GM12891 (cell line): ENCODE results near the gene ZDHHC8.

Experiments used
- DNase-seq: peaks from one replicate; pipeline ENCODE4 v3.0.0; 2011; ENCODE audit warnings: low spot score; ENCODE audit not compliant: insufficient read length
- FAIRE-seq: peaks from 2 replicates; lab custom pipeline; 2011; peaks lifted over from hg19 to GRCh38; lab: Jason Lieb, UNC
- PAX5 ChIP-seq: IDR thresholded peaks from 2 replicates; pipeline ENCODE4 v1.6.1; 2011; ENCODE audit warnings: low read length, moderate library complexity, mild to moderate bottlenecking; ENCODE audit not compliant: insufficient read depth, severe bottlenecking
- POLR2A ChIP-seq: IDR thresholded peaks from 2 replicates; pipeline ENCODE4 v1.6.1; 2011; ENCODE audit warnings: low read depth, low read length, control low read depth
- POLR2AphosphoS5 ChIP-seq: IDR thresholded peaks from 2 replicates; pipeline ENCODE4 v1.6.1; 2011; ENCODE audit warnings: low read depth, low read length, control low read depth
- POU2F2 ChIP-seq: IDR thresholded peaks from 2 replicates; pipeline ENCODE4 v1.6.1; 2011; ENCODE audit warnings: low read depth, mild to moderate bottlenecking, control low read depth, low read length, moderate library complexity
- SPI1 ChIP-seq: IDR thresholded peaks from 2 replicates; pipeline ENCODE4 v1.6.1; 2011; ENCODE audit warnings: low read depth, low read length, control low read depth
- TAF1 ChIP-seq: IDR thresholded peaks from 2 replicates; pipeline ENCODE4 v1.6.1; 2011; ENCODE audit warnings: low read depth, low read length, control low read depth

The ZDHHC8 gene

DNA sequence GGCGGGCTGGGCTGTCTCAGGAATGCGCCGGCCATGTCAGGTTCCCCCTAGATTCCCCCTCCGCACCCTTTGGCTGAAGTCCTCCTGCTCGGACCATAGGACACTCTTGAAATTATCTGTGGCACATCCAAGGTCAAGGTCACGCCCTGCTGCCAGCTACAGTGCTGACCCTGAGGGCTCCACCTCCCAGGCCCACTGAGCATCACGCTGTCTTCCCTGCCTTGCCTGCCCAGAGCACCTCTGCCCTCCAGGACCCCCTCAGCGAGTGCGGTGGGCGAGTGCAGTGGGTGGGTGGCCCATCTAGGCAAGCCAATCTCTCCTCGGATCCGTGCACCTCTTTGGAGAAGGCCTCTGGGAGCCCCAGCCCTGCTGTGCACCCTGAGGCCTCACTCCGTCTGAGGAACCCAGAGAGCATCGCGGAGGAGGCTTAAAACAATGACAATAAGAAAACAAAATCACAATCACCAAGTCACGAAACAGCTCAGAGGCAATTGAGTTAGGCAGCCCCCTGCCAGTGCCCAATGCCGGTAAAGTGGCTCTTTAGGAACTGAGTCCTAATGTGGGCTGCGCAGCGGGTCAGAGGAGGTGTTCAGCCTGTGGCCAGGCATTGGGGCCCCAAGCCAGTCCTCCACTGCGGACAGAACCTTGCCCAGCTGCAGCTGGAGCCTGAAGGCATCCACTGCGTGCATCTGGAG, 45.8 kb downstream of the ZDHHC8 start:
- no peak for TF ChIP-seq POU2F2
- TF ChIP-seq POLR2AphosphoS5, result no peak
- no peak for TF ChIP-seq POLR2A
- no peak for TF ChIP-seq PAX5
- TF ChIP-seq TAF1, result no peak
- TF ChIP-seq SPI1, result no peak
- FAIRE-seq, result no peak
- DNase-seq, result no peak

DNA sequence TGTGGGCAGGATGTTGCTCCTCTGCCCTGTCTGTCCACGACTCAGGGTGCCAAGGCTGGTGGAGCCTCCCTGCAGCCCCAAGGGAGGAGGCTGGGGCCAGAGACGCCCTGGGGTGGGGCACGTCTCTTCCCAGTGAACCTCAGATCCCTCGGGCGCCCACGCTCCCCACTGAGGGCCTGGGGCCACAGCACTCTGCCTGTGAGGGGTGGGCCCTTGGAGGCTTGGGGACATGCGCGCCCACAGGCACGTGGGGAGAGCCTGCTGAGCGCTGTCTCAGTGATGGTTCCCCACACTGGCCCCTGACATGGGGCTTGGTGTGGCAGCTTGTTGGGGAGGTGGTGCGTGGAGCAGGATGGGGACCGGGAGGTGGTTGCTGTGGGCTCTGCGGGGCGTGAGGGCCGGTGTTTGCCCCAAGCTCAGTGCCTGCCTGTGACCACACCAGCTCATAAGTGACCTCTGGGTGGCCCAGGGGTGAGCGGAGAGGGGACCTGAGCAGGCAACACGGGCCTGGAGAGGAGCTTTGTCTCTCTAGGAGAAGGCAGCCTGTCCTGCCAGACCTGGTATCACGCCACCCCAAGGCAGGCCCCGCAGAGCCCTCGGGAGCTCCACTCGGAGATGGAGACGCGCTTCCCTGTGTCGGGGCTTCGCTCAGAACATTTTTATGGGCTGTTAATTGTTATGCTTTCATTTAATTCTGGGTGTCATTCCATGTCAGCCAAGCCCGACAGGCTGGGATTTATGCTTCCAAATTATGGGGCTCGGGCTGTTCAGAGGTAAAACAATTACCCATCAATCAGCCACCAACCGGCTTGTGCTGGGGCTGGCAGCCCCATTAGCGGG, 46.7 kb downstream of the ZDHHC8 start:
- no peak for TF ChIP-seq SPI1
- TF ChIP-seq POLR2AphosphoS5, result no peak
- no peak for TF ChIP-seq POLR2A
- TF ChIP-seq PAX5, result no peak
- no peak for TF ChIP-seq TAF1
- TF ChIP-seq POU2F2, result no peak
- FAIRE-seq, result no peak

DNA sequence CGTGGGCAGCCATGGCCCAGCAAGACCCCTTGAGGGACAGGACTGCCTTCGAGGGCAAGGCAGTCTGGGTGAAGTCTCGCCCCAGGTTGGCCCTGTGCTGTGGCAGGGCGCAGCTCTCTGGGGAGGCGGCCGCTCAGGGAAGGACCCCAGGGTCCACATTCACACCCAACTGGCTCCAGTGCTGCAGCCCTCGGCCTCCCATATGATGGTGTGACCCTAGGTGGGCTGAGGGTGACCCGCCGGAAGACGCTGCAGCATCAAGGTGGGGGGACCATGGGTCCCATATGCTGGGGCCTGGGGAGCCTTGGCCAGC, 47.3 kb downstream of the ZDHHC8 start:
- no peak for TF ChIP-seq TAF1
- no peak for TF ChIP-seq POLR2A
- TF ChIP-seq SPI1, result no peak
- TF ChIP-seq PAX5, result no peak
- no peak for TF ChIP-seq POU2F2
- TF ChIP-seq POLR2AphosphoS5, result no peak
- FAIRE-seq (no peak), DNase-seq (no peak)

More for the DNA sequence above, 46.7 kb downstream of the ZDHHC8 start:
- no peak for DNase-seq

DNA sequence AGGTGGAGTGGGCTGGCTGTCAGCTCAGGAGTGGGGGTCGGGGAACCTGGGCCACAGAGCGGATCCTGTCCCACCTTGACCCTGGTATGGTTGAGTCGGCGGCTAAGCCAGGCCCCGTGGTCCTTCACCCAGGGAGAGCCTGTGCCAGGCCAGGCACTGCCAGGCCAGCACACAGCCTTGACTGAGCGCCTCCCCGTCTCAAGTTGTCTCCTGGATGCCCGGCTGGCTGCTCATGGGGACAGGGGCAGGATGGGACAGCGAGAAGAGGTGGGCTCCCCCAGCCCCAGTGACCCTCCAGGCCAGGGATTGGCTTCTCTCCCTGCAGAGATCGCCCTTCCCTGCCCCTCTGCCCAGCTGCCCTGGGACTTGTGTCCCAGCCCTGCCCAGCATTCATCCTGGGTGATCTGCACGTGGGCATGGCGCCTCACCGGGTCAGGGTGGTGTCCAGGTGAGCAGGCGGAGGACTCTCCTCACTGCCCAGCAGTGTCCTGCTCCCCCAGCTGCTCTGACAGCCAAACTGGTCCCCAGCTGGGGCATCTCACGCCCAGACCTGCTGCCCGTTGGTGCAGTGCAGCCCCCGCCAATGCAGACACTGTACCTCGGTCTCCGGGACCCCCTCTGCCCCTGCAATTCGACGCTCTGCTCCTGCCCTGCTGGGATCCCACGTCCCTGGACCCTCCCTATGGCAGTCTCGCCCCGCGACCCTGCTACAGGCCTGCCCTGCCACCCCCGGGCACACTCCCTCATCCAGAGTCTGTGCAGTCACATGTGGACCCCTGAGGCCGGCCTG, 48.0 kb downstream of the ZDHHC8 start:
- FAIRE-seq (no peak), DNase-seq (no peak)
- TF ChIP-seq POLR2A (no peak), TAF1 (no peak), SPI1 (no peak), PAX5 (no peak), POLR2AphosphoS5 (no peak), POU2F2 (no peak)

DNA sequence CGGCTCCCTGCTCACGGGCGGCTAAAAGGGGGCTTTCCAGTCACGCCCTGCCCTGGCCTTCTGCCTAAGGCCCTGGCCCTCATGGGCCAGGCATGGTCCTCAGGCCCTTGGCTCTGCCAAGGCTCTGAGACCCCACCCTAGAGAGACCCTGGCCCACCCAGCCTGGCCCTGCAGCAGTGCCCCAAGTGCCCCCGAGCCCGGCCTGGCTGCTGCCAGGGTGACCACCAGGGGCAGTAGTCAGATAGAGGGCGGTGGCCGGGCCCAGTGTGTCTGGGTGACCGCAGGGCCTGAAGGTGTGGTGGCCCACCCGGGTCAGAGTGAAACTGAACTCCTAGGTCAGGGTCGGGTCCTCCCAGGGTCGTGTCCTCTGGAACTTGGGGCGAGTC, 48.6 kb downstream of the ZDHHC8 start:
- TF ChIP-seq TAF1 (no peak), SPI1 (no peak), POLR2A (no peak), POLR2AphosphoS5 (no peak)
- FAIRE-seq (no peak), DNase-seq (no peak)

DNA sequence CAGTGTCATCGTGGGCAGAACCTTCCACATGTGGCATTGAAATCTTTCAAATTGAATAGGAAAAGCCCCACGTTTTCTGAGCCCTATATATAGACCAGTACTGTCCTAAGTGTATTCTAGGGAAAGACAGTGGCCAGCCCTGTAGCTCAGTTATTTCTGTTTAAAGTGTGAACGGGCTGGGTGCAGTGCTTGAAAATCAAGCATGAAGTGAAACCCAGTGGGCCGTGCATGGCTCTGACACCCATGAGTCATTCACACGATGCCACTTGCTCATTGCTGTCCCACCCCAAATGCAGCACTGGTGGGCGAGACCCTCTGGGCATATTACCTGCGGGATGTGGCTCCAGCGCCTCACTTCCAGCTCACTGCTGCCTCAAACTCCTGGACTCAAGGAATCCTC, 49.0 kb downstream of the ZDHHC8 start:
- DNase-seq (no peak), FAIRE-seq (peak; percentile 28)
- TF ChIP-seq POU2F2, result no peak
- TF ChIP-seq TAF1, result no peak
- TF ChIP-seq POLR2A, result no peak
- no peak for TF ChIP-seq PAX5
- no peak for TF ChIP-seq SPI1
- TF ChIP-seq POLR2AphosphoS5, result no peak

DNA sequence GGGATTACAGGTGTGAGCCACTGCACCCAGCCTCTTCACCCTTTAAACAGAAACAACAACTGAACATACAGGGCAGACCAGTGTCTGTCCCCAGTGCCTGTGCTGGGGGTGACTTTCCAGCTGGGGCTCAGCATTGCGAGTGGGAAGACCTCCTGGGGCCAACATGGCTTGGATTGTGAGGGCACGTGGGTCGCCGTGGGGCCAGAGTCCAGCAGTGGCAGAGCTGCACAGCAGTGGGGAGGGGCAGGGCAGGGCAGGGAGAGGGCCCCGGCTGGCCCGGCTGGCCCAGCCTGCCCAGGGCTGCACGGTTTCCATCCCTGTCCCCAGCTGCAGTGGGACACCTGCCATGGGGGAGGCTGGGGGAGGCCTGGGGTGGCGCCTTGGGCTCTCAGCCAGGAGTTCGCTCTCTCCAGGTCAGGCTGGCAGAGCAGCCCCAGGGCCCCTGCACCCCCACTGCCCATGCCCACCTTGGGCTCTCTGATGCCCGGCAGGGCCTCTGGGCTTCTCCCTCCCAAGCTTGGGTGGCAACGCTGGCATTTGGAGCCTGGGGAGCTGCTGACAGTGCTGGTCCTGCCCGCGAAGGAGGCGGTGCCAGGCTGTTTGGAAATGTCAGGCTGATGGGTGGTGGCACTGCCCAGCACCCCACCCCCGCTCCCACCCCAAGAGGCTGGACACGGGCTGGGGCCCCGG, 49.7 kb downstream of the ZDHHC8 start:
- FAIRE-seq (no peak), DNase-seq (no peak)
- TF ChIP-seq TAF1 (no peak), POLR2A (no peak), SPI1 (no peak), POLR2AphosphoS5 (no peak), POU2F2 (no peak), PAX5 (no peak)

DNA sequence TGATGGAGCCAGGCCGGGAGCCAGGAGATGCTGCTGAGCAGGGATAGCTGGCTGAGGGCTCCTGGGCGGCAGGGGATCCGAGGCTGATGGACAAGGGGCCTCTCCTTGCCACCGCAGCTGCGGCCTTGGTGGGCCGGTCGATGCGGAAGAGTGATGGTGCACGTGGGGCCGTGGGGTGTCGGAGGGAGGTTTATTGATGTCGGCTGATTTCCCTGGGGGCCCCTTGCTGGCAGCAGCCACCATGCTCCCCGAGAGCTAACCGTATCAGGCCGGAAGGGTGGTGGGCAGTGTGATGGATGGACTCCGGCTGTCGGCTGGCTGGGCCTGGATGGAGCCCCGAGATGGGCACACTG, 50.3 kb downstream of the ZDHHC8 start:
- no peak for FAIRE-seq
- TF ChIP-seq POU2F2 (no peak), POLR2A (no peak), PAX5 (no peak), SPI1 (no peak), POLR2AphosphoS5 (no peak), TAF1 (no peak)
- DNase-seq, result no peak

DNA sequence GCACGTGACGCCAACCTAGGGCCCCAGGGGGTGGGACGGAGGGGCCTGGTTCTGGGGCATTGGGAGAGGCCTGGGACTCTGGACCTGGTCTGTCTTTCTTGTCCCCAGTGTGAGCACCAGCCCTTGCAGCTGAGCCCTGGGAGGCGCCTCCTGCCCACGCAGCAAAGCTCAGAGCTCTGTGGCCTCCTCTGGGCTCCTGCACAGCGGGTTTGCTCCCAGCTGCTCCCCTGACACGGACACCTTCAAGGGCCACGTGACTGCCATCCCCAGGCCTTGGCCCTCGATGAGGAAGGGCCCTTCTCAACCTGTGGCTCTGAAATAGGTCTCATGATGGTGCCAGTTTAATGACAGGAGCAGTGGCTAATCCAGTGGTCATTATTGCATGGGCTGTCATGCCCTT, 50.8 kb downstream of the ZDHHC8 start:
- no peak for DNase-seq
- FAIRE-seq, result no peak
- TF ChIP-seq POLR2AphosphoS5 (no peak), POU2F2 (no peak), POLR2A (no peak), PAX5 (no peak), SPI1 (no peak), TAF1 (no peak)
